ENCODE measurements around the gene ACTR6.
"Not testable (repeated sequence)": the region's sequence is repeated elsewhere in the genome, so short reads cannot be mapped to it uniquely, and the experiment has no call there.

The ACTR6 gene

DNA sequence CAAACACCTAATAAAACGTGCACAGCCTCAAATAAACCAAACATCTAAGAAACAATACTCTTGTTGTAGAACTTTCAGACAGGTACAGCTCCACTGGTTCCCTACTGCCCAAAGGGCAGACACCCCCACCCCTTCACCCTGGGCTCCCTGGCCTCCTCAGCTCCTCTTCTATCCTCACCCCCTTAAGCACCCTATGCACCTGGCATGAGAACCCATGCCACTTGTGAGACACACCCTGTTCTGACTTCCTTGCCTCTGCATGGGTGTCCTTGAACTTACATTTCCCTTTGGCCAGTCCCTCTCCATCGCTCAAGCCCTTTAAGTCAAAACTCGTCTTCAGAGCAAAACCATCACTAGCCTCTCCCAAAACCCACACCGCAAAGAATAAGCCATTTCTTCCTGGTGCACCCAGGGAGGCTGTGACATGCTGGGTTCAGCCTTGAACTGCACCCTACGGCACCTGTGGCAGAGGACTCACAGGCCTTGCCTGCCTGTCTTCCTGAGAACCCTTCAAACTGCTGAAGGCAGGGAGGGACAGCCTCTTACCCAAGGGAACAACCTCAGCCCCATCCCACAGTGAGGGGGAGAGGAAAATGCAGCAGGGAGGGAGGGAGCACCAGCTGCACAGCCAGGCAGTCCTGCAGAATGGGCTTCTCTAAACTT lies 12.6 kb upstream of the ACTR6 start:
- Histone ChIP-seq H3K27ac (ENCODE audit: poor library complexity, severe bottlenecking) (no peak overlapping the region), H3K4me3 (ENCODE audit: severe bottlenecking) (no peak overlapping the region), H3K36me3 (ENCODE audit: low read depth) (no peaks in the 10 kb centered on the region), H3K9me3 (ENCODE audit: severe bottlenecking) (no peaks in the 10 kb centered on the region), H3K27me3 (ENCODE audit: insufficient read depth, poor library complexity, severe bottlenecking) (no peaks in the 10 kb centered on the region), H3K4me1 (ENCODE audit: insufficient read depth, poor library complexity, severe bottlenecking) (no peaks in the 10 kb centered on the region)
- DNase-seq (ENCODE audit: low spot score) (no peak), ATAC-seq (ENCODE audit: low read depth) (no peak)
- TF ChIP-seq, protein P1, sequence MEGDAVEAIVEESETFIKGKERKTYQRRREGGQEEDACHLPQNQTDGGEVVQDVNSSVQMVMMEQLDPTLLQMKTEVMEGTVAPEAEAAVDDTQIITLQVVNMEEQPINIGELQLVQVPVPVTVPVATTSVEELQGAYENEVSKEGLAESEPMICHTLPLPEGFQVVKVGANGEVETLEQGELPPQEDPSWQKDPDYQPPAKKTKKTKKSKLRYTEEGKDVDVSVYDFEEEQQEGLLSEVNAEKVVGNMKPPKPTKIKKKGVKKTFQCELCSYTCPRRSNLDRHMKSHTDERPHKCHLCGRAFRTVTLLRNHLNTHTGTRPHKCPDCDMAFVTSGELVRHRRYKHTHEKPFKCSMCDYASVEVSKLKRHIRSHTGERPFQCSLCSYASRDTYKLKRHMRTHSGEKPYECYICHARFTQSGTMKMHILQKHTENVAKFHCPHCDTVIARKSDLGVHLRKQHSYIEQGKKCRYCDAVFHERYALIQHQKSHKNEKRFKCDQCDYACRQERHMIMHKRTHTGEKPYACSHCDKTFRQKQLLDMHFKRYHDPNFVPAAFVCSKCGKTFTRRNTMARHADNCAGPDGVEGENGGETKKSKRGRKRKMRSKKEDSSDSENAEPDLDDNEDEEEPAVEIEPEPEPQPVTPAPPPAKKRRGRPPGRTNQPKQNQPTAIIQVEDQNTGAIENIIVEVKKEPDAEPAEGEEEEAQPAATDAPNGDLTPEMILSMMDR (IDR thresholded peaks at IDR 0.05; ENCODE audit: poor library complexity, severe bottlenecking) = no peak

DNA sequence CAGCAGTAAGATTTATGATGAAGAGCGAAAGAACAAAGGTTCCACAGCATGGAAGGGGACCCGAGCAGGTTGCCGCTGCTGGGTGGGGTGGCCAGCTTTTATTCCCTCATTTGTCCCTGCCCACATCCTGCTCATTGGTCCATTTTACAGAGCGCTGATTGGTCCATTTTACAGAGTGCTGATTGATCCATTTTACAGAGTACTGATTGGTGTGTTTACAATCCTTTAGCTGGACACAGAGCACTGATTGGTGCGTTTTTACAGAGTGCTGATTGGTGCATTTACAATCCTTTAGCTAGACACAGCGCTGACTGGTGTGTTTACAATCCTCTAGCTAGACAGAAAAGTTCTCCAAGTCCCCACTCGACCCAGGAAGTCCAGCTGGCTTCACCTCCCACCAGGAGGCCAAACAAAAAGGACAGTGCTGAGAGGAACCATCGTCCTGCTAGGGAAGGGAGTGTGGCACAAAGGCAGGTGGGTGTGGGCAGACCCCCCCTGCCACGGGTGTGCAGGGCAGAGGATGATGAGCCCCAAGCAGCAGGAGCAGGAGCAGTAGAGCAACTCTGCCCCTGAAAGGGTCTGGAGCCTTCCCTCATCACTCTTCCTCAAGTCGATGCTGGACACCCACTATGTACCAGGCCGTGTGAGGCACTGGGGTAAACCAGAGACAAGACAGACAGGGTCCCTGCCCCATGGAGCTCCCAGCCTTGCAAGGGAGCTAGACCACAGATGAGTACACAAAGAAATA lies 11.6 kb upstream of the ACTR6 start:
- not testable (repeated sequence) for H3K36me3 ChIP-seq (ENCODE audit: low read depth); H3K4me3 ChIP-seq (ENCODE audit: severe bottlenecking); H3K4me1 ChIP-seq (ENCODE audit: insufficient read depth, poor library complexity, severe bottlenecking); ATAC-seq (ENCODE audit: low read depth); H3K27me3 ChIP-seq (ENCODE audit: insufficient read depth, poor library complexity, severe bottlenecking); DNase-seq (ENCODE audit: low spot score); H3K27ac ChIP-seq (ENCODE audit: poor library complexity, severe bottlenecking); H3K9me3 ChIP-seq (ENCODE audit: severe bottlenecking)

GRCh38 chr12:100189636-100190394 lies 10.8 kb upstream of the ACTR6 start:
- TF ChIP-seq, protein P1 (IDR thresholded peaks at IDR 0.05; ENCODE audit: poor library complexity, severe bottlenecking) = no peak
- no peaks in the 10 kb centered on the region for H3K9me3 ChIP-seq (ENCODE audit: severe bottlenecking)

DNA sequence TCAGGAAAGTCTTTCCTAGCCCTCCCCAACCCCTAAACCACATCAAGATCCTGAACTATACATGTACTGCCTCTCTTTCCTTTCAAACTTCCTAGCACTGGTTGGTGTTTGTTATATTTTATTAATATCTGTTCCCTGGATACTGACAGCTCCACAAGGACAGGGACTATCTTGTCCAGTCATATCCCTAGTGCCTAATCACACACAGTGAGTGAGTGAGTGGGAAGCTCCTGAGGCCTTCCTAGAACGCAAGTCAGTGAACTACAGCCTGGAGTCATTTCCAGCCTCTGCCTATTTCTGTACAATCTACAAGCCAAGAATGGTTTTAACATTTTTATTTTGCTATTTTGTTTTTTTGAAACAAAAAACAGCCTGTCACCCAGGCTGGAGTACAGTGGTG lies 7.5 kb upstream of the ACTR6 start:
- H3K27ac ChIP-seq (ENCODE audit: poor library complexity, severe bottlenecking) = no peak overlapping the region
- no peaks in the 10 kb centered on the region for H3K27me3 ChIP-seq (ENCODE audit: insufficient read depth, poor library complexity, severe bottlenecking)
- H3K4me1 ChIP-seq (ENCODE audit: insufficient read depth, poor library complexity, severe bottlenecking) = peaks cover 11% of the 10 kb centered on the region
- no peaks in the 10 kb centered on the region for H3K9me3 ChIP-seq (ENCODE audit: severe bottlenecking)
- no peak for DNase-seq (ENCODE audit: low spot score)
- H3K36me3 ChIP-seq (ENCODE audit: low read depth) = peaks cover 23% of the 10 kb centered on the region; the same call in 1 of the 2 replicates
- no peak for ATAC-seq (ENCODE audit: low read depth)
- TF ChIP-seq, protein P1 (IDR thresholded peaks at IDR 0.05; ENCODE audit: poor library complexity, severe bottlenecking) = no peak
- H3K4me3 ChIP-seq (ENCODE audit: severe bottlenecking) = no peak overlapping the region

More at GRCh38 chr12:100189636-100190394, 10.8 kb upstream of the ACTR6 start:
- H3K27ac ChIP-seq (ENCODE audit: poor library complexity, severe bottlenecking) = no peak overlapping the region
- H3K4me1 ChIP-seq (ENCODE audit: insufficient read depth, poor library complexity, severe bottlenecking) = no peaks in the 10 kb centered on the region
- ATAC-seq (ENCODE audit: low read depth) = no peak
- H3K4me3 ChIP-seq (ENCODE audit: severe bottlenecking) = no peak overlapping the region
- H3K27me3 ChIP-seq (ENCODE audit: insufficient read depth, poor library complexity, severe bottlenecking) = no peaks in the 10 kb centered on the region
- H3K36me3 ChIP-seq (ENCODE audit: low read depth) = 0 out of 2 replicates have a peak, but pooled peaks cover 5% of the 10 kb centered on the region
- no peak for DNase-seq (ENCODE audit: low spot score)

DNA sequence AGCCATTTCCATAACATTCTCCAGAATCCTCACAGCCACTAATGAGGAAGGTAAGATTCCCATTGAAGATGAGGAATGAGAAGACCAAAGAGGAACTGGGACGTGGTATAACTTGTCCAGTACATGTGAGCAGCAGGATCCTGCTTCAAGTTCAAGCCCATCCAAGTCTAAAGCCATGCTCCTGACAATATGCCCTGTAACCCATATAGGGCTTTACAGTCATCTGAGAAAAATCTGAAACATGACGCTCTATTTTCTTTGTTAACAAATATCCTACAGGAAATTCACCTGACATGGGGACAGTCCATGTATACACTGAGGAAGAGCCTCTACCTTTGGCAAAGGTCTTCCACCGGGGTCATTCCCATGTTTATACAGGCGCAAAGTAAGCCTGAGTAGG lies 3.1 kb upstream of the ACTR6 start:
- H3K27me3 ChIP-seq (ENCODE audit: insufficient read depth, poor library complexity, severe bottlenecking) = no peaks in the 10 kb centered on the region
- peaks cover 28% of the 10 kb centered on the region; the same call in 1 of the 2 replicates for H3K36me3 ChIP-seq (ENCODE audit: low read depth)
- DNase-seq (ENCODE audit: low spot score) (no peak), ATAC-seq (ENCODE audit: low read depth) (peak; percentile 38)
- TF ChIP-seq, protein P1 (IDR thresholded peaks at IDR 0.05; ENCODE audit: poor library complexity, severe bottlenecking) = no peak
- no peaks in the 10 kb centered on the region for H3K9me3 ChIP-seq (ENCODE audit: severe bottlenecking)
- H3K4me1 ChIP-seq (ENCODE audit: insufficient read depth, poor library complexity, severe bottlenecking) = peaks cover 19% of the 10 kb centered on the region
- peak overlapping the region; percentile 59 for H3K27ac ChIP-seq (ENCODE audit: poor library complexity, severe bottlenecking)
- H3K4me3 ChIP-seq (ENCODE audit: severe bottlenecking) = no peak overlapping the region

Measured in RWPE2 (cell line).